ENCODE results near the gene POR.

Gene POR

DNA sequence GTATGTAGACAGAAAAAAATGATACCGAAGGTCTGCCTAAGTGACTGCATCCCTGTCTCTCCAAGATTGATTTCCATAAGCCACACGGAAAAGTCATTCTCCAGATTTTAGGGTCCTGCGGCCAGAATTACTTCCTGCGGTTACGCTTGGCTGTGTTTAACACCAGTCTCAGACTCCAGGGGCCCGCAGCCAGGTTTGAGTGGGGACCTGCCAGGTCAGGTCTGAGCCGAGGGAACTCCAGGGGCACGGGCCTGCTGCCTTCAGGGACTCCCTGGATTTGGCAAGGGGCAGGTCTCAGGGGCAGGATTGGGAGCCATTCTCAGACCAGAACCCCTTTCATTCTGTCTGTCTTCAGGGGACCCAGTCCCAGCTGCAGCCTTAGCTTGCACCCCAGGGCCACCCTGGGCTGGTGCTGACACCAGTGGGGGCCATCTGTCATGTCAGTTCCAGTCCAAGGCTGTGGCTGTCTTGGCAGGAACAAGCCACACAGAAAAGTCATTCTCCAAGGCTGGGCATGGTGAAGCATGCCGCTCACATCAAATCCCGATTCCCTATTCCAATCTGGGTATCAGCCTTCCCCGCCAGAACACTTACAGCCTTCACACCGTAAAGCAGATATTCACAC, 40.5 kb downstream of the POR start:
- no peak for DNase-seq (ENCODE audit: low spot score)

DNA sequence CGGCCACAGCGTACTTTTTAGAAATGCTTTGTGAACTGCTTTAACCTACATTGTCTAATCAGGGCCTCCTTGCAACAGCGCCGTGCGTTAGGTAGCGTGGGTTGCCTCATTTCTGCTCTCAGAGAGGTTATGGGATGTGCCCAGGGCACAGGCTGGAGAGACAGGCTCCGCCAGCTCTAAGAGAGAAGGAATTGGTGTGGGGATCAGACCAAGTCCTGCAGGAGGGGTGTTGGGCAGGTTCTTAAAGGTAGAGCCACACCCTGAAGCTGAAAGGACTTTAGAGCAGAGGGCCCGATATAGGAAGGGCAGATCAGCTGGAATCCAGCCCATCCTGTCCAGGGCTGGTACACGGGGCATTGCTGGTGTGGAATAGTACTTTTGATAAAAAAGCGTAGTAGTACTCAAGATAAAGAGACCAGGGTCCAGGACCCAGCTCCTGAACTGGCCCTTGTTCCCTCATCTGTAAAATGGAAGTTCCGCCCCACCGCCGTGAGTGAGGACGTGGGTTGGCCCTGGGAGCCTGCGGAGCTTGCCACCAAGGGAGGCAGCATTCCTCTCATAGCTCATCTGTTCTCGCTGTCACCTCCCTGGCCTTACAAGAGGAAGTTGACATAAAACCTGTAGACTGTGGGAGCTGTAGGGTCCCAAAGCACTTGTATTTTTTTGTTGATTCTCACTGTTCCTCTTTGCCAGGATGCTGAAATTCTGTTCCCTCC, 42.2 kb downstream of the POR start:
- DNase-seq (ENCODE audit: low spot score): no peak

GRCh38 chr7:75958802-75959543, 44.0 kb downstream of the POR start:
- peak; percentile 77 for DNase-seq (ENCODE audit: low spot score)

- DNase-seq (ENCODE audit: low spot score): no peak
Measured at GRCh38 chr7:75960372-75960771, 45.4 kb downstream of the POR start.

DNA sequence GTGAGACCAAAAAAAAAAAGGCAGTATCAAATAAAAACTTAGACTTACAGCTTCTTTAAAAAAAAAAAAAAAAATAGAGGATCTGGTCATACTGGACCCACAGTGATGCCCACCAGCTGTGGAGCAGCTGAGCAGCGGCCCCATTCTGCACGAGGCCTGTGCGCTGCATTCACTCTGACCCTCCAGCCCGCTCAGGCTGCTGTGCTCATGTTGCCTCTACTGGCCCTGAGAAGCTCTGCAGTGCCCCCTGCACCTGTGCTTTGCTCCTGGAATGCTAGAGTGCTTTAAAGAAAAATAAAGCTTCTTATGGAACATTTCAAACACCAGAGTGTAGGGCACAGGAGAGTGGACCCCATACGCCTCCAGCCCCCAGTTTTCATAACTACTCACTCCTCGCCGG, 46.3 kb downstream of the POR start:
- no peak for DNase-seq (ENCODE audit: low spot score)

DNA sequence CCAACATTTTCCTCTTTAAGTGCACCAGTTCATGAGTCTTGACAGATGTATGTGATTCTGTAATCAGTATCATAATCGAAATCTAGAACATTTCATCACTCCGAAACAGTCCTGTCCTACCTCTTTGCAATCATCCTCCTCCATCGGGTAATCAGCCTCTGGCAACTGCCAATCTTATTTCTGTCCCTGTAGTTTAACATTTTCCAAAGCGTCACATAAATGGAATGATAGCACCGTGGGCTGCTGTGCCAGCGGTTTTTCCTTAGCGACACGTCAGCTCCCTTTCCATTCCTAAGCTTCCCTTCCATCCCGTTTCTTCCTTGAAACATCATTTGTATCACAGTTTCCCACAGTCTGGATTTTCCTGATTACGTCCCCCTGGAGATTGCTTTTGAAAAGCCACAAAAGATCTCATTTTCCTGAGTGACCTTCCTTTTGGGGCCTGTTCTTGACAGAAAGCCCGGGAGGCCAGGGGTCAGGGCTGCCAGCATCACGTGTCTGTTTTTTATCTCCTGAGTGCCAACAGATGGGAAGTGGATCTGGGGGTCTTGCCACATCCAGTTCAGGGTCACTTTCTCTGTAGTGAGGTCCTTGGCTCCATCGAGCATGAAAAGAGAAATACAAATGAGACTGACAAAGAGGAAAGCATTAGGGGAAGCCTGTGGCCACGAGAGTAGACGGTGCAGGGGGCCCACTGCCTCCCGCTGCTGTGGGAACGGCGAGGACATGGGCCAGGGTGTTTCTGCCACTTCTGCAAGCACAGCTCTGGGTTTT, 47.8 kb downstream of the POR start:
- no peak for DNase-seq (ENCODE audit: low spot score)

DNA sequence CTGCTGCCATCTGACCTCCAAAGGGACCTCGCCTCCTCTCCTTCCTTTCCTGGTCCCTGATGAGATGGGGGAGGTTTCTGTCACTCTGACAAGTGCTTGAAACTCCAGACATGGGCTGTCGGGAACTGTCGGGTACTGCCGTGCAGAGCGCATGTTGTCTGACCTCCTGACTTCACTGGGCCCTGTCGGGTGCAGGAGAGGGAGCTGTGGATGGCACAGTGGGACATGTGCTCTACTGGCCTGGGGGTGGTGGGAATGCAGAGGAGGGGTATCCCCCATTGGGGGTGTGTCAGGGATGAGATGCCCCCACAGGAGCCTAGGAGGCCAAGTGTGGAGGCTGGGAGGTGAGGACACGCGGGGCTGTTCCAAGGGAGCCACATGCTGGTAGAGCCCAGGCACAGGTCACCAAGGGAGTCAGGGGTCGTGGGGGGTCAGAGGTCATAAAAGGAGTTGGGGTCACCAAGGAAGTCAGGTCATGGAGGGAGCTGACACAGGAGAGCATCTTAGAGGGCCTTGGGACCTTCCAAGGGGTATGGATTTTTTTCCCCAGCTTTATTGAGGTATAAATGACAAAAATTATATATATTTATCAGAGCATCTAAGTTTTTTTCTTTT, 48.5 kb downstream of the POR start:
- DNase-seq (ENCODE audit: low spot score): no peak

- no peak for DNase-seq (ENCODE audit: low spot score)
Measured at GRCh38 chr7:75965617-75966016, 50.7 kb downstream of the POR start.

- DNase-seq (ENCODE audit: low spot score): no peak
Measured at GRCh38 chr7:75966190-75966961, 51.4 kb downstream of the POR start.

- no peak for DNase-seq (ENCODE audit: low spot score)
Measured at GRCh38 chr7:75967055-75967454, 52.1 kb downstream of the POR start.

GRCh38 chr7:75967487-75967997, 52.6 kb downstream of the POR start:
- DNase-seq (ENCODE audit: low spot score): no peak

DNA sequence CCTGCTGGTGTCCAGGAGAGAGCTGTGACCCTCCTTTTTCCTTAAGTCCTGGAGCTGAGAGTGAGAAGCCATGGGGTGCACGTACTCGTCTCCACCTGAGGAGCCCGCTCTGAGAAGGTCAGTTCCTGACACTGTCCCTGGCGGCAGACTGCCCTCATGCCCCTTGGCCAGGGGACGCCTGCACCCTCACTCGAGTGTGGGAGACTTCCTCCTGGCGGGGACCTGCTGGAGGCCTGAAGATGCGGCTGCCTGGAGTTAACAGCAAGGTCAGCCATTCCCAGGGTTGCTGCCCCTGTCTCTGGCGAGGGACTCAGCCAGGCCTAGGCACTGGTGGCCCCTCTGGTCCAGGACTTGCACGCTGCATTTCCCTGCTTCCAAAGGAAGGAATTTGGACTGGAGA, 53.1 kb downstream of the POR start:
- no peak for DNase-seq (ENCODE audit: low spot score)

DNA sequence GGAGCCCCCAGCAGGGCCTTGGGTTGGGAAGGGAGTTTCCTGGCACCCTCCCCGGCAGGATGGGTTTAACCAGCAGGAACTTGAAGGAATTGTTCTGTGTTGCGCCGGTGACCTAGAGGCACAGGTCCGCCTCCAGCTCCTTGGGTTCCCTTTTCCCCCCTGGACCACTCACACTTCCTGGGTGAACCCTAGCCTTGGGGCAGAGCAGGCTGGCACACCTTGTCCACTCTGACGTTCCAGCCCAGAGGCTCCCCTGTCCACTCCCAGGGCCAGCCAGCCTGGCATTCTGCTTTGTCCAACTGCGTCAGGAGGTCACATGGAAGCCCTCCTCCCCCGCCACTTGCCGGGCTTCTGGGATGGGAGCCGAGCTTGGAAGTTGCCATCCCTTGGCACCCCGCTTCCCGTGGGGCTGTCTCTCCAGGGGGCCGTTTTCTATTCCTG, 53.6 kb downstream of the POR start:
- DNase-seq (ENCODE audit: low spot score): no peak

- DNase-seq (ENCODE audit: low spot score): no peak
Measured at GRCh38 chr7:75969182-75969581, 54.2 kb downstream of the POR start.

DNA sequence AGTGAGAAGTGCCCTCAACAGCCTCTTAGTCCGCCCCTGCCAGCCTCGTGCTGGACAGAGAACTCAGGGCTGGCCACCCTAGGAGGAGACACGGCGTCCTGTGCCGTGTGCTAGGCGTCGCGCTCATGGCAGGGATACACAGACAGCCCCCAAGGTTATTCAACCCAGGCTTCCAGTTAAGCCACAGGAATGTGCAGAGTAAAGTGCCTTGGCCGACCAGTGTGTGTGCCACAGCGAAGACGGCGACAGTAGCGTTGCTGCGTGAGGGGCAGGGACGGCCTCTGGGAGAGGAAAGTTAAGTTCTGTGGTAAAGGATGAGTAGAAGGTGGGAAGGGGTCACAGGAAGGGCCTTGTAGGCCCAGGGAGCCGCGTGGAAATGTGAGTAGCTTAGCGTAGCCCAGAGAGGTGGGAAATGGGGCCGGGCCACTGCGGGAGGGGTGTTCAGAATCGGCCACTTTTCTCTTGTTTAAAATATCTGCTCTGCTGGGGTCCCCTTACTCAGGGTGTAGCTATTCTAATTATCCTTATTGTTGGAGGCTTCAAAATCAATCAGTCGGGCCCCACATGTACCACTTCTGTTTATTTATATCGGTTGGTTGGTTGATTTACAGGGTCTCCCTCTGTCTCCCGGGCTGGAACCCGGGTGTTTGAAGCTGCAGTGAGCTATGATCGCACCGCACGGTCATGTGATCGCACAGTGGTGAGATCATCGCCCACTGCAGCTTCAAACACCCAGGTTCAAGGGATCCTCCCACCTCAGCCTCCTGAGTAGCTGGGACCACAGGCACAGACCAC, 54.9 kb downstream of the POR start:
- DNase-seq (ENCODE audit: low spot score): no peak

DNA sequence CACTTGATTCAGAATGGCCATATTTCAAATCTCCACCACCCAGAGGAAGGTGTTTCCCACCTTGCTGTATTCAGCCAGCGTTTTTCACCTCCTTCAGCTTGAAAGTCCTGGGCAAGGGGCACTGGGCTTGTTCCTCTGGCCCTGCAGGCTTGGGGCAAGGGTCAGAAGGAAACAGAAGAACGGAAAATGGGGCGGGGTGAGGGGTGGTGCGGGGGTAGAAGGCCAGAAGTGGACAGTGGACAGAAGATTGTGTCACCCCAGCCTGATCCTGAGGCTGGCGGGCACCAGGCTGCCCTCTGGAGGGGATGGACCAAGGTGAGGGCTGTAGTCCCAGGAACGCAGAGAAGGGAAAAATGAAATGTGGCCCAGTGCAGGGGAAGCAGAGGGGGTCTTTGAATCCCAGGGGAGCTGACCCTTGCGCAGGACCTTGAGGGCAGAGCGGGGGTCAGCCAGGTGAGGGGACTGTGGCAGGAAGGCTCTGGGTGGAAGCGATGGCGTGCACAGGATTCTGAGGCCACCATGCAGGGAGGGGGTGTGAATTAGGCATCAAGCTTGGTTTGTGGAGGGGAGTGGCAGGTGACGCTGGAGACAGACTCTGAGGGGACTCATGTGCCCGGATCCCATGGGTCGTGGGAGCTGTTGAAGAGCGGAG, 56.5 kb downstream of the POR start:
- no peak for DNase-seq (ENCODE audit: low spot score)

DNA sequence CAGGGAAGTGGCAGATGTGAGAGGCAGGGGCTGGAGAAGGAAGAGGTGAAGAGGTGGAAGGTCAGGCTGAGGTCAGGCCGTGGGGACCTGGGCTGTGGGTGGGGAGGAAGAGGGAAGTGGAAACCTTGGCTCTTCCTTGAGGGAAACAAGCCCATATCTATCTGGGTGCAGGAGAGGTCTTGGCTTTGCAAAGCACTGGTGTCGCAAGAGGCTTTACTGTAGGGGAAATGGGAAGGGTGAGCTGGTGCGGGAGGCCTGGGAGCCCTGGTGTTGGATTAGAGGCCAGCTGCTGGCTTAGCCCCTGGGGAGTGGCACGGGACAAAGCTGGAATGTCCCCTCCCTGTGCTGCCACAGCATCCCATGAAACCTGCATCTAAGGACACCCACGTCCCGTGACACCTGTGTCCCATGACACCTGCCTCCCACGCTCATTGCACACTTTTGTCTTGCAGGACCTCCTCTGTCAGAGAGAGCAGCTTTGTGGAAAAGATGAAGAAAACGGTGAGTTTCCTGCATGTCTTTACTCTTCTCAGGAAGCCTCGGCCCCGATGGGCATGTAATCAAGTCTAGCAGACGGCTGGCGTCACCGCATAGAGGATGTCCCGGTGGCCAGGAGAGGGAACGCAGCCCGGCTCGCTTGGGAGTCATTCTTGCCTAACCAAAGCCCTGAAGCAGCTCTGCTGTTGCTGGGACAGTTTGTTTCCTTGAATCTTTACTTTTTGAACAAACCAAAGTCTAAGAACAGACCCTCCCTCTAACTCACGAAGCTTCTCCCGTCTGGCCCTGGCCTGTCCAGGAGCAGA, 57.2 kb downstream of the POR start:
- DNase-seq (ENCODE audit: low spot score): no peak

- DNase-seq (ENCODE audit: low spot score): no peak
Measured at GRCh38 chr7:75977743-75978142, 62.8 kb downstream of the POR start.
